Heart left ventricle (tissue), 16 donors: ENCODE results near the gene GLT1D1. TPM values are rescaled to one million over a fixed set of nuclear protein-coding genes. Genes with fewer than 3 reads are reported as not detected.
A peak's percentile ranks its signal among the peaks of the same experiment; 100 is the strongest.

Experiments used
- ATAC-seq, 4 donors: fragments of 200-7000 bp; cut with Tn5 transposase; one replicate each; pipeline ENCODE4 v1.9.1; 2020 to 2022; ENCODE audit warnings: moderate library complexity in 4 of 4, mild to moderate bottlenecking in 3 of 4, moderate number of reproducible peaks in 1 of 4
- DNase-seq, 5 donors: peaks; one replicate each; pipeline ENCODE4 v3.0.0-alpha.2; 2020
- H3K27ac ChIP-seq, 12 donors: fragments of 200-600 bp; sonication (generic) in 4 of 12; one replicate each; pipeline versions ENCODE4 v1.5.0 to v1.8.0; 2016 to 2022; ENCODE audit warnings: mild to moderate bottlenecking in 2 of 12
- H3K27me3 ChIP-seq, 9 donors: fragments of 200-600 bp; sonication (generic) in 2 of 9; one replicate each; pipeline versions ENCODE4 v1.5.1 to v1.8.0; 2016 to 2022; ENCODE audit warnings: mild to moderate bottlenecking in 3 of 9
- H3K36me3 ChIP-seq, 9 donors: fragments of 200-600 bp; sonication (generic) in 2 of 9; one replicate each; pipeline versions ENCODE4 v1.5.0 to v1.8.0; 2018 to 2022; ENCODE audit warnings: mild to moderate bottlenecking in 2 of 9
- H3K4me1 ChIP-seq, 12 donors: fragments of 200-600 bp; sonication (generic) in 4 of 12; one replicate each; pipeline versions ENCODE4 v1.5.0 to v1.8.0; 2016 to 2022; ENCODE audit warnings: mild to moderate bottlenecking in 3 of 12
- H3K4me3 ChIP-seq, 12 donors: fragments of 200-600 bp; sonication (generic) in 4 of 12; one replicate each; pipeline versions ENCODE4 v1.5.0 to v1.8.0; 2017 to 2022; ENCODE audit warnings: mild to moderate bottlenecking in 9 of 12, moderate library complexity in 4 of 12
- H3K9me3 ChIP-seq, 12 donors: fragments of 200-600 bp; sonication (generic) in 4 of 12; one replicate each; pipeline versions ENCODE4 v1.5.0 to v1.8.0; 2016 to 2022; ENCODE audit warnings: mild to moderate bottlenecking in 1 of 12
- CTCF ChIP-seq, 12 donors: fragments of 200-600 bp; sonication (generic) in 4 of 12; IDR thresholded peaks; one replicate each; pipeline versions ENCODE4 v1.5.0 to v1.8.0; 2018 to 2022; ENCODE audit warnings: antibody characterized with exemption in 12 of 12, mild to moderate bottlenecking in 5 of 12
- POLR2A ChIP-seq, 2 donors: fragments of 450-650 bp; IDR thresholded peaks; one replicate each; pipeline ENCODE4 v1.6.1; 2017; ENCODE audit warnings: antibody characterized with exemption in 2 of 2, mild to moderate bottlenecking in 2 of 2, moderate library complexity in 2 of 2
- WGBS, 4 donors: extraction: QIAGEN DNeasy Blood & Tissue Kit in 2 of 4; methylation state at CpG; one replicate each; pipeline versions ENCODE4 v1.1.5 to v1.1.7; 2013 to 2018; 5-methylcytosine and 5-hydroxymethylcytosine counted together
- intact Hi-C, 10 donors: fragments of 100-400 bp; cut with DNase I; formaldehyde crosslinking; loops; one replicate each; pipeline versions ENCODE4 v1.11.1 to v1.14.2; 2022
- polyA plus RNA-seq, 2 donors: library from polyadenylated mRNA; stranded (reverse); fragments of 200-250 nt; gene quantifications; one replicate each; pipeline ENCODE4 v1.2.3, GENCODE V29; 2013
- total RNA-seq, 9 donors: library from RNA; depleted of rRNA in 2 of 9; stranded (reverse); fragments of >200 nt in 2 of 9; fragmentation: NEBNext Ultra II Directional in 3 of 9; extraction: Animal tissue kit (Norgen Biotek cat#: 25700) in 3 of 9; gene quantifications; one replicate each; pipeline versions ENCODE4 v1.1.0 to v1.2.4, GENCODE V29; 2016 to 2023
- donor health status: ischemic (EF 13 %, LVEDD 7.1; RV severe dilation, severe dysfunction).
- donor health status: healthy with polysubstance abuse.
- donor health status: DM: no; HTN: yes; CAD: no.
- donor health status: DM: no; HTN: no; CAD: no.
- donor health status: ischemic (EF 25% LVEDD 6.9; RV normal size, moderate dysfunction).
- donor health status: ischemic (EF 25% LVEDD 5.7; RV mildly dilated, moderate dysfunction).
- donor health status: healthy.
- donor health status: DM: yes; HTN: yes; CAD: no.
- donor health status: ischemic (EF 35%, LVEDD 5.7; RV mildly dilated, moderate dysfunction).
- donor health status: nonischemic (EF 11% LVEDD 7.7; RV severe dilation, severe dysfunction).
- donor health status: DM: yes; HTN: yes; CAD: no.
- donor health status: PGD.
- donor health status: ischemic (EF 29% LVEDD 5.4; RV normal size, mild dysfunction).
- donor health status: nonischemic (EF 23%, LVEDD 6.1; RV moderate dilation, normal function).

GLT1D1 gene
- total and polyA plus RNA-seq, 11 donors, result 0.11 to 2.3 (median 0.38) TPM

GRCh38 chr12:128820253-128820652, 33.0 kb upstream of the GLT1D1 start:
- ATAC-seq (no peak), DNase-seq (no peak)
- Histone ChIP-seq H3K27ac (peak overlapping the region in 11 of 12 donors; percentile 33 to 95 (median 72)), H3K4me3 (peak overlapping the region in 1 of 12 donors; percentile 8), H3K4me1 (peaks cover 0 to 86% (median 68%) of the 10 kb centered on the region in 12 donors), H3K36me3 (peaks cover 0 to 5% (median 0%) of the 10 kb centered on the region in 9 donors), H3K27me3 (no peaks in the 10 kb centered on the region), H3K9me3 (no peaks in the 10 kb centered on the region)
- WGBS, 4 donors, result 89 to 97% (median 94%) methylated on average over 6 of the region's 6 CpGs
- TF ChIP-seq CTCF (IDR thresholded peaks at IDR 0.05) (no peak), POLR2A (IDR thresholded peaks at IDR 0.05) (no peak)
- intact Hi-C loops, result no loop called here

- TF ChIP-seq POLR2A (IDR thresholded peaks at IDR 0.05) (no peak), CTCF (IDR thresholded peaks at IDR 0.05) (no peak)
- peak in 4 of 5 donors; percentile 38 to 80 (median 42) for DNase-seq
- Histone ChIP-seq H3K27ac (peak overlapping the region in 11 of 12 donors; percentile 11 to 95 (median 65)), H3K9me3 (no peaks in the 10 kb centered on the region), H3K4me1 (peaks cover 0 to 81% (median 63%) of the 10 kb centered on the region in 12 donors), H3K27me3 (no peaks in the 10 kb centered on the region), H3K4me3 (peak overlapping the region in 2 of 12 donors; percentile 7 to 95), H3K36me3 (peaks cover 0 to 5% (median 0%) of the 10 kb centered on the region in 9 donors)
- 53 to 63% (median 58%) methylated on average over 7 of the region's 7 CpGs for WGBS, 4 donors
- intact Hi-C loops, result no loop called here
- ATAC-seq, result peak in 3 of 4 donors; percentile 26 to 47 (median 43)
These were observed 32.4 kb upstream of the GLT1D1 start for GRCh38 chr12:128820723-128821432.

GRCh38 chr12:128823216-128823915, 29.9 kb upstream of the GLT1D1 start:
- WGBS, 4 donors, result 0 to 1% (median 1%) methylated on average over 7 to 88 of the region's 88 CpGs
- Histone ChIP-seq H3K27ac (peak overlapping the region in 11 of 12 donors; percentile 67 to 94 (median 85)), H3K9me3 (peaks cover 0 to 7% (median 0%) of the 10 kb centered on the region in 12 donors), H3K27me3 (no peaks in the 10 kb centered on the region), H3K4me3 (peak overlapping the region; percentile 65 to 99 (median 92)), H3K36me3 (peaks cover 0 to 5% (median 0%) of the 10 kb centered on the region in 9 donors), H3K4me1 (peaks cover 0 to 56% (median 41%) of the 10 kb centered on the region in 12 donors)
- peak; percentile 1 to 21 (median 10) for ATAC-seq
- peak in 2 of 5 donors; percentile 40 to 43 for DNase-seq
- TF ChIP-seq POLR2A (IDR thresholded peaks at IDR 0.05), result no peak
- no peak for TF ChIP-seq CTCF (IDR thresholded peaks at IDR 0.05)
- intact Hi-C loops, result no loop called here
